ENCODE data around the gene PRKD2.

The PRKD2 gene

GRCh38 chr19:46698395-46699321, 18.3 kb downstream of the PRKD2 start:
- no peak for DNase-seq

GRCh38 chr19:46697204-46697960, 19.5 kb downstream of the PRKD2 start:
- DNase-seq, result peak; percentile 73

GRCh38 chr19:46696866-46697203, 20.1 kb downstream of the PRKD2 start:
- no peak for DNase-seq

GRCh38 chr19:46696052-46696451, 20.9 kb downstream of the PRKD2 start:
- DNase-seq, result no peak

GRCh38 chr19:46693760-46694159, 23.2 kb downstream of the PRKD2 start:
- no peak for DNase-seq

- no peak for DNase-seq
Observed at GRCh38 chr19:46692918-46693722, 23.8 kb downstream of the PRKD2 start.

GRCh38 chr19:46691948-46692347, 25.0 kb downstream of the PRKD2 start:
- DNase-seq, result no peak

GRCh38 chr19:46691104-46691503, 25.8 kb downstream of the PRKD2 start:
- no peak for DNase-seq

GRCh38 chr19:46689358-46689757, 27.6 kb downstream of the PRKD2 start:
- no peak for DNase-seq

GRCh38 chr19:46687438-46688145, 29.3 kb downstream of the PRKD2 start:
- DNase-seq, result no peak

- DNase-seq, result no peak
Observed at GRCh38 chr19:46685189-46685588, 31.7 kb downstream of the PRKD2 start.

- DNase-seq, result no peak
Observed at GRCh38 chr19:46678110-46678732, 38.7 kb downstream of the PRKD2 start.

GRCh38 chr19:46674416-46675178, 42.3 kb downstream of the PRKD2 start:
- DNase-seq, result no peak

- DNase-seq, result peak; percentile 58
Observed at GRCh38 chr19:46670813-46671212, 46.1 kb downstream of the PRKD2 start.

- no peak for DNase-seq
Observed at GRCh38 chr19:46668662-46669061, 48.3 kb downstream of the PRKD2 start.

GRCh38 chr19:46665072-46665471, 51.8 kb downstream of the PRKD2 start:
- DNase-seq, result no peak

- peak; percentile 85 for DNase-seq
Observed at GRCh38 chr19:46661735-46662592, 55.0 kb downstream of the PRKD2 start.

GRCh38 chr19:46661020-46661731, 55.7 kb downstream of the PRKD2 start, which contains the start of gene DACT3:
DACT3 (minus strand) TSS chr19:46661182; CDS start chr19:46661064, 118 bp downstream.
- DNase-seq, result peak; percentile 100

GRCh38 chr19:46660551-46661019, 56.3 kb downstream of the PRKD2 start:
- peak; percentile 6 for DNase-seq

All from fibroblast of skin of right quadriceps (primary cell).